Kidney (tissue), 14 donors: ENCODE results near the gene MYCBP2. TPM values are rescaled to one million over a fixed set of nuclear protein-coding genes. Genes with fewer than 3 reads are reported as not detected.

Experiments used
- DNase-seq, 5 donors: peaks; one replicate each; pipeline ENCODE4 v3.0.0-alpha.2; 2013 to 2020
- FAIRE-seq: peaks from 2 replicates; lab custom pipeline; 2012; peaks lifted over from hg19 to GRCh38; lab: Jason Lieb, UNC
- H3K27ac ChIP-seq, 2 donors: one replicate each; pipeline ENCODE4 v1.7.0; 2013; ENCODE audit warnings: low read depth in 2 of 2, low read length in 2 of 2, inconsistent platforms in 1 of 2
- H3K27me3 ChIP-seq: one replicate; pipeline ENCODE4 v1.7.1; 2013; ENCODE audit warnings: low read length, inconsistent platforms; ENCODE audit not compliant: control insufficient read depth, insufficient read depth
- H3K36me3 ChIP-seq, 3 donors: one replicate each; pipeline versions ENCODE4 v1.7.0 to v1.7.1; 2013; ENCODE audit warnings: low read length in 3 of 3, control low read depth in 1 of 3, inconsistent platforms in 1 of 3; ENCODE audit not compliant: insufficient read depth in 3 of 3, control insufficient read depth in 2 of 3
- H3K4me1 ChIP-seq, 3 donors: one replicate each; pipeline versions ENCODE4 v1.7.0 to v1.7.1; 2013; ENCODE audit warnings: low read length in 3 of 3, inconsistent platforms in 1 of 3, low read depth in 1 of 3; ENCODE audit not compliant: control insufficient read depth in 2 of 3, insufficient read depth in 2 of 3
- H3K4me3 ChIP-seq, 3 donors: one replicate each; pipeline versions ENCODE4 v1.7.0 to v1.8.1; 2013; ENCODE audit warnings: low read length in 3 of 3, control low read depth in 1 of 3, inconsistent platforms in 1 of 3
- H3K9ac ChIP-seq, 3 donors: one replicate each; pipeline versions ENCODE4 v1.7.0 to v1.7.1; 2013; ENCODE audit warnings: low read length in 3 of 3, control low read depth in 1 of 3, inconsistent platforms in 1 of 3
- H3K9me3 ChIP-seq, 3 donors: one replicate each; pipeline versions ENCODE4 v1.7.0 to v1.7.1; 2013; ENCODE audit warnings: low read length in 3 of 3, control low read depth in 1 of 3, inconsistent platforms in 1 of 3; ENCODE audit not compliant: control insufficient read depth in 2 of 3, insufficient read depth in 1 of 3
- CTCF ChIP-seq: IDR thresholded peaks from 3 replicates; pipeline ENCODE4 v1.5.1; 2012; ENCODE audit warnings: mild to moderate bottlenecking, moderate library complexity, borderline replicate concordance; ENCODE audit not compliant: insufficient read depth; ENCODE audit errors: extremely low read depth
- intact Hi-C: fragments of 100-400 bp; cut with DNase I; formaldehyde crosslinking; loops from one replicate; pipeline ENCODE4 v1.11.1; 2022
- polyA plus RNA-seq: library from polyadenylated mRNA; stranded (reverse); fragments of 350-450 nt; fragmentation: Illumina TruSeq; extraction: RNeasy Lipid Tissue Mini Kit (QIAGEN cat#74804); gene quantifications from one replicate; pipeline ENCODE4 v1.2.3, GENCODE V29; 2014; ENCODE audit warnings: low read depth, low replicate concordance; ENCODE audit not compliant: insufficient read depth
- total RNA-seq: library from RNA; stranded (reverse); fragmentation: NEBNext Ultra II Directional; extraction: Animal tissue kit (Norgen Biotek cat#: 25700); gene quantifications from one replicate; pipeline ENCODE4 v1.2.1, GENCODE V29; 2021
- donor health status: control.
- donor health status: control.
- donor health status: control.
- donor health status: control.
- donor health status: control.
- donor health status: DM: yes; HTN: yes; CAD: no.
- donor health status: Normal renal cell carcinoma (clear cell type).

The MYCBP2 gene
- total and polyA plus RNA-seq, 2 donors from 2014 or later: 14.5 to 96.4 TPM

DNA sequence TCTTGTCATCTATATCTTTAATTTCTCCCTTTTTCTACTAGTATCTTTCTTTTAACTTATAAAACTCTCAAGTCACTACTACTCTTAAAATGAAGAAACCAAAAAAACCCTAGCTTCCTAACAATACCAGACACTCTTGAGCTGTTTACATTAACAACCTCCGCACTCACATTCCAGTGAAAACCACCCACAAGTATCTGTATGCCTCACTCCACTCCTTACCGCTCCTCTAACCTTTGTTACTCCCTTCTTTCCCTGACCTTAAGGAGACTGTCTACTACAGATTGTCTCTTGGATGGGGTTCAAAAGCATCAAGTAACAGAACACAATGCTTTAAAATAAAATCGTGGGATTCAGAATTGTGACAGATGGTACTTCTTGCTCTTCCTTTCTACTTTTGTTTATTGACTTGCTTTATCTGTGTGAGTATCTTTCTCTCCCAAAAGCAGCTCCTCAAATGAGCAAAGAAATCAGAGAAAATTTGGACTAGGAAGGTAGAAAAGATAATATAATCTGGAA is 189.9 kb downstream of the MYCBP2 start:
- Histone ChIP-seq H3K4me3 (no peak overlapping the region), H3K9me3 (no peaks in the 10 kb centered on the region), H3K4me1 (no peaks in the 10 kb centered on the region), H3K36me3 (peaks cover 0 to 8% (median 0%) of the 10 kb centered on the region in 3 donors), H3K27ac (no peak overlapping the region), H3K9ac (no peak overlapping the region), H3K27me3 (no peaks in the 10 kb centered on the region)
- DNase-seq (peak in 2 of 5 donors; percentile 19 to 21), FAIRE-seq (no peak)
- intact Hi-C loops: no loop called here
- no peak for TF ChIP-seq CTCF

- DNase-seq: no peak
- no peak for FAIRE-seq
- no peak for TF ChIP-seq CTCF
- peaks cover 0 to 6% (median 2%) of the 10 kb centered on the region in 3 donors for H3K36me3 ChIP-seq
- no peaks in the 10 kb centered on the region for H3K27me3 ChIP-seq
- H3K9me3 ChIP-seq: no peaks in the 10 kb centered on the region
- intact Hi-C loops: no loop called here
- H3K4me3 ChIP-seq: no peak overlapping the region
- H3K9ac ChIP-seq: no peak overlapping the region
- no peak overlapping the region for H3K27ac ChIP-seq
- no peaks in the 10 kb centered on the region for H3K4me1 ChIP-seq
These were observed 202.5 kb downstream of the MYCBP2 start for GRCh38 chr13:77124423-77124822.

- FAIRE-seq (no peak), DNase-seq (no peak)
- peaks cover 0 to 8% (median 0%) of the 10 kb centered on the region in 3 donors for H3K36me3 ChIP-seq
These were observed 208.8 kb downstream of the MYCBP2 start for GRCh38 chr13:77118134-77118533.

More at GRCh38 chr13:77118134-77118533, 208.8 kb downstream of the MYCBP2 start:
- no peaks in the 10 kb centered on the region for H3K9me3 ChIP-seq
- H3K27me3 ChIP-seq: no peaks in the 10 kb centered on the region
- H3K27ac ChIP-seq: no peak overlapping the region
- peaks cover 0 to 2% (median 0%) of the 10 kb centered on the region in 3 donors for H3K4me1 ChIP-seq
- no peak overlapping the region for H3K9ac ChIP-seq
- no peak overlapping the region for H3K4me3 ChIP-seq
- intact Hi-C loops: no loop called here
- TF ChIP-seq CTCF: no peak
